Limb (tissue), 2 donors: Measurements from ENCODE around the gene CREB5.
A peak's percentile ranks its signal among the peaks of the same experiment; 100 is the strongest.

ENCODE experiments used
- DNase-seq, 2 donors: peaks; one replicate each; pipeline ENCODE4 v3.0.0-alpha.2; 2016; ENCODE audit errors: extremely low spot score in 2 of 2

CREB5 gene

GRCh38 chr7:28845106-28845505 is 432.8 kb downstream of the CREB5 start:
- DNase-seq = no peak

- DNase-seq = no peak
Measured at GRCh38 chr7:28847176-28847575, 434.9 kb downstream of the CREB5 start.

- DNase-seq = no peak
Measured at GRCh38 chr7:28847681-28848080, 435.4 kb downstream of the CREB5 start.

- DNase-seq = no peak
Measured at GRCh38 chr7:28848906-28849305, 436.6 kb downstream of the CREB5 start.

- no peak for DNase-seq
Measured at GRCh38 chr7:28850699-28851098, 438.4 kb downstream of the CREB5 start.

- no peak for DNase-seq
Measured at GRCh38 chr7:28853150-28853549, 440.8 kb downstream of the CREB5 start.

- peak; percentile 67 to 92 for DNase-seq
Measured at GRCh38 chr7:28853834-28854749, 441.8 kb downstream of the CREB5 start.

GRCh38 chr7:28854750-28855074 is 442.4 kb downstream of the CREB5 start:
- no peak for DNase-seq

GRCh38 chr7:28855538-28856217 is 443.4 kb downstream of the CREB5 start:
- DNase-seq = no peak

GRCh38 chr7:28856656-28857055 is 444.3 kb downstream of the CREB5 start:
- no peak for DNase-seq

- no peak for DNase-seq
Measured at GRCh38 chr7:28858206-28858605, 445.9 kb downstream of the CREB5 start.

GRCh38 chr7:28858895-28859294 is 446.6 kb downstream of the CREB5 start:
- no peak for DNase-seq

GRCh38 chr7:28861825-28862224 is 449.5 kb downstream of the CREB5 start:
- DNase-seq = no peak

- no peak for DNase-seq
Measured at GRCh38 chr7:28862595-28863272, 450.4 kb downstream of the CREB5 start.

GRCh38 chr7:28865601-28866144 is 453.4 kb downstream of the CREB5 start:
- peak in 1 of 2 donors; percentile 62 for DNase-seq

GRCh38 chr7:28868712-28869111 is 456.4 kb downstream of the CREB5 start:
- DNase-seq = no peak

GRCh38 chr7:28871077-28871476 is 458.8 kb downstream of the CREB5 start:
- no peak for DNase-seq

- DNase-seq = no peak
Measured at GRCh38 chr7:28871631-28872030, 459.3 kb downstream of the CREB5 start.

GRCh38 chr7:28872226-28872625 is 459.9 kb downstream of the CREB5 start:
- DNase-seq = no peak

- DNase-seq = no peak
Measured at GRCh38 chr7:28873365-28873764, 461.0 kb downstream of the CREB5 start.

- DNase-seq = no peak
Measured at GRCh38 chr7:28874001-28874400, 461.7 kb downstream of the CREB5 start.
